OCI-LY3 (cell line): Measurements from ENCODE around the gene LRRC8E.

Experiments used
- H2AFZ ChIP-seq: fragments of 200-600, 300-600 bp; shearing (Covaris generic); 2 replicates; pipeline ENCODE4 v1.6.0; 2014; ENCODE audit warnings: antibody characterized with exemption, low read depth, low read length
- H3K27ac ChIP-seq: fragments of 200-600, 300-600 bp; sonication (generic); 2 replicates; pipeline ENCODE4 v1.5.1; 2014; ENCODE audit warnings: mild to moderate bottlenecking, low read length, moderate library complexity, mixed read lengths
- H3K27me3 ChIP-seq: fragments of 200-600, 300-600 bp; sonication (generic); 2 replicates; pipeline ENCODE4 v1.6.1; 2014; ENCODE audit warnings: low read depth, low read length, mixed read lengths
- H3K36me3 ChIP-seq: fragments of 200-600, 300-600 bp; sonication (generic); replicated peaks from 2 replicates; pipeline ENCODE3; 2014; ENCODE audit warnings: low read depth, low read length, mixed read lengths
- H3K4me1 ChIP-seq: fragments of 300-600, 200-600 bp; sonication (generic); 2 replicates; pipeline ENCODE4 v1.6.1; 2014; ENCODE audit warnings: low read length, mixed read lengths
- H3K4me2 ChIP-seq: fragments of 200-600, 300-600 bp; sonication (generic); 2 replicates; pipeline ENCODE4 v1.6.1; 2014; ENCODE audit warnings: low read length, mixed read lengths
- H3K4me3 ChIP-seq: fragments of 300-600, 200-600 bp; sonication (generic); 2 replicates; pipeline ENCODE4 v1.5.1; 2014; ENCODE audit warnings: antibody characterized with exemption, mild to moderate bottlenecking, low read length, moderate library complexity
- H3K79me2 ChIP-seq: fragments of 300-600, 200-600 bp; shearing (Covaris generic); 2 replicates; pipeline ENCODE4 v1.6.1; 2014; ENCODE audit warnings: mild to moderate bottlenecking, low read length, mixed read lengths
- H3K9ac ChIP-seq: fragments of 300-600, 200-600 bp; shearing (Covaris generic); 2 replicates; pipeline ENCODE4 v1.6.0; 2014; ENCODE audit warnings: mild to moderate bottlenecking, low read length, moderate library complexity
- H3K9me3 ChIP-seq: fragments of 200-600, 300-600 bp; shearing (Covaris generic); 2 replicates; pipeline ENCODE4 v1.6.1; 2014; ENCODE audit warnings: low read length, mixed read lengths; ENCODE audit not compliant: insufficient read depth
- H4K20me1 ChIP-seq: fragments of 200-600, 300-600 bp; sonication (generic); 2 replicates; pipeline ENCODE4 v1.6.1; 2016; ENCODE audit warnings: low read length, mixed read lengths; ENCODE audit not compliant: insufficient read depth
- CTCF ChIP-seq: fragments of 200-600, 300-600 bp; sonication (generic); IDR thresholded peaks from 2 replicates; pipeline ENCODE4 v1.5.1; 2014; ENCODE audit warnings: antibody characterized with exemption, low read length, low read depth
- EZH2phosphoT487 ChIP-seq: fragments of 200-600 bp; shearing (Covaris generic); IDR thresholded peaks from 2 replicates; pipeline ENCODE4 v1.6.1; 2018; ENCODE audit warnings: antibody characterized with exemption, mixed run types, low read depth

LRRC8E gene

DNA sequence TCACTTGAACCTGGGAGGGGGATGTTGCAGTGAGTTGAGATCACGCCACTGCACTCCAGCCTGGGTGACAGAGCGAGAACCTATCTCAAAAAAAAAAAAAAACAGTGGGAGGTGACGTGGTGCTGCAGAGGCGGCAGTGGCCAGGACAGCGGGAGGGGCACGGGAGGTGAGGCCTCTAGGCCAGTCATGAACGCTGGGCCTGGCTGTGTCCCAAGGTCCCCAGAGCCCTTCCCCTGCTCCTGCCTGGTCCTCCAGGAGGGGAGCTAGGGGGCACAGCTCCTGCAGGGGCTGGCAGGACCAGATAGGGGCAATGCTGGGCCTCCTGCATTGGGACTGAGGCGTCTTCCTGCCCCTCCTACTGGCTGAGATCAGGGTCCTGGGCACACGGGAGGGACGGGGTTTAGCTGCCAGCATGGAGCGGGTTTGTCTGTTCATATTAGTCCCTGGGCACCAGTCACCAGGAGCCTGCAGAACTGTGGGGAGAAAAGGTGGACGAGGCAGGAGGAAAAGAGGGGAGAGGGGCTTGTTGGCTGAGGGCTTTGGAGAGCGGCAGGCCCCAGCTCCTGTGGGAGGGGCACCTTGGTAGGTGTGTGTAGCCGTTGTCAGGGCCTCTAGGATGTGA, 19.9 kb downstream of the LRRC8E start:
- H3K4me3 ChIP-seq = no peak overlapping the region
- peaks cover 35% of the 10 kb centered on the region for H4K20me1 ChIP-seq
- H3K27me3 ChIP-seq = no peaks in the 10 kb centered on the region
- H2AFZ ChIP-seq = no peak overlapping the region
- H3K9ac ChIP-seq = no peak overlapping the region
- H3K9me3 ChIP-seq = no peaks in the 10 kb centered on the region
- TF ChIP-seq CTCF (no peak), EZH2phosphoT487 (no peak)
- H3K4me1 ChIP-seq = peaks cover 9% of the 10 kb centered on the region
- H3K27ac ChIP-seq = no peak overlapping the region
- peaks cover 45% of the 10 kb centered on the region for H3K79me2 ChIP-seq
- peaks cover 27% of the 10 kb centered on the region for H3K36me3 ChIP-seq
- no peak overlapping the region for H3K4me2 ChIP-seq

DNA sequence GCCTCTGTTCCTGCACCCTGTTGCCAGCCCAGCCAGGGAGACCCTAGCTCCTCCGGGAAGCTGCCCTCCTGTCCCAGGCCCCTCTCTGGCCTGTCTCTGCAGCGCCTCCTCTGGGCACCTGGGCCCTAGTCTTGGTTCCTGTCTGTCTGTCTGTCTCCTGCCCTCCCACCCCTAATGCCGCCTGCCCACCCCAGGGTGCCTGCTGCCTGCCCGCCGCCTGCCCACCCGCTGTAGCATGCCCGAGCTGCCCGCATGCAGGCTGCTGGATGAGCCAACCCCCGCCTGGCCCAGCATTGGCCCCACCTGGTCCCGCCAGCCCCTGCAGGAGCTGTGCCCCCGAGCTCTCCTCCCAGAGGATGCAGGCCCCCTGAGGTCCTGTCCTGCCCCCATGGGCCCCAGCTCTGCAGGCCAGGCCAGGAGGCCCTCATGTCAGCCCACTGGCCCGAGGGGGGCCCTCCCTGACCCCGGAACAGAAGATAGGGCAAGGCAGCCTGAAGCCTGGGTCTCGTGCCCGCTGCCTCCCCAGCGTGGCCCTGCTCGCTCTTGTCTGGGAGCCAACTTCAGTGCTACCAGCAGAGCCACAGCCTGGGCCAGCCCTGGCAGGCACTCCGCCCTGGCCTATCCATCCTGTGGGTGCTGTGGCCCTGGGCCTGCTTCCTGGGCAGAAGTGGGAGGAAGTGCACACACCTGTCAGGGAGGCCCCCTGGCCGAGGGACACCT, 20.6 kb downstream of the LRRC8E start:
- H4K20me1 ChIP-seq = peaks cover 35% of the 10 kb centered on the region
- H3K4me1 ChIP-seq = peaks cover 9% of the 10 kb centered on the region
- H3K9me3 ChIP-seq = no peaks in the 10 kb centered on the region
- H2AFZ ChIP-seq = no peak overlapping the region
- H3K27ac ChIP-seq = no peak overlapping the region
- H3K36me3 ChIP-seq = peaks cover 27% of the 10 kb centered on the region
- TF ChIP-seq CTCF (no peak), EZH2phosphoT487 (no peak)
- no peak overlapping the region for H3K4me3 ChIP-seq
- peaks cover 44% of the 10 kb centered on the region for H3K79me2 ChIP-seq
- no peak overlapping the region for H3K9ac ChIP-seq
- H3K27me3 ChIP-seq = no peaks in the 10 kb centered on the region
- H3K4me2 ChIP-seq = no peak overlapping the region

DNA sequence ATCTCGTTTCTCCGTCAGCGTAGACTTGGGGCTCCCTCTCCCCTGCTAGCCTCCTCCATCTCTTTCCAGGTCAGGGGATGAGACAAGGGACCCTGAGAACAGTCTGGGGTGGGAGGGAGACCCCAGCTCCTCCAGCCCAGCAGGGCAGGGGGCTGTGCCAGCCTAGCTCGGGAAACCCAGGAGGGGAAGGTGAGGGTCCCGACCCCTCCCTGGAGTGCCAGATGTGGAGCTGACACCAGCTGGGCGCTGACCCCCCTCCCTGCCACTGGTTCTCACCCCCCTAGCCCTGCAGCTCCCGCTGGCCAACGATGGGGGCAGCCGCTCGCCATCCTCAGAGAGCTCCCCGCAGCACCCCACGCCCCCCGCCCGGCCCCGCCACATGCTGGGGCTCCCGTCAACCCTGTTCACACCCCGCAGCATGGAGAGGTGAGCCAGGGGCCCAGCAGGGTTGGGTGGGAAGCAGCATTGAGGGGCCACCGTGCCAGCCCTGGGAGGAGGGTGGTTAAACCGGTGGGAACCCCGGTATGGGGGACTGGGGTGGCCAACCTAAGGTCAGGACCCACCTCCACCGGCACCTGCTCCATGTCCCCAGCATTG, 21.3 kb downstream of the LRRC8E start:
- Histone ChIP-seq H3K9me3 (no peaks in the 10 kb centered on the region), H4K20me1 (peaks cover 32% of the 10 kb centered on the region), H2AFZ (no peak overlapping the region), H3K36me3 (peaks cover 27% of the 10 kb centered on the region), H3K27me3 (no peaks in the 10 kb centered on the region), H3K79me2 (peaks cover 38% of the 10 kb centered on the region), H3K4me2 (no peak overlapping the region), H3K4me1 (peaks cover 8% of the 10 kb centered on the region), H3K4me3 (no peak overlapping the region), H3K27ac (no peak overlapping the region), H3K9ac (no peak overlapping the region)
- TF ChIP-seq CTCF (no peak), EZH2phosphoT487 (no peak)

GRCh38 chr19:7910321-7911161, 22.2 kb downstream of the LRRC8E start:
- Histone ChIP-seq H3K9ac (no peak overlapping the region), H3K9me3 (no peaks in the 10 kb centered on the region), H3K36me3 (peaks cover 27% of the 10 kb centered on the region), H3K4me1 (peaks cover 2% of the 10 kb centered on the region; the same call in 1 of the 2 replicates), H3K79me2 (peaks cover 28% of the 10 kb centered on the region), H3K27ac (no peak overlapping the region), H2AFZ (no peak overlapping the region), H4K20me1 (peaks cover 24% of the 10 kb centered on the region), H3K27me3 (no peaks in the 10 kb centered on the region), H3K4me3 (no peak overlapping the region), H3K4me2 (no peak overlapping the region)
- no peak for TF ChIP-seq EZH2phosphoT487
- TF ChIP-seq CTCF = no peak
